Chondrocyte (in vitro differentiated cells): Measurements from ENCODE around the gene STRADA. TPM values are rescaled to one million over a fixed set of nuclear protein-coding genes. Genes with fewer than 3 reads are reported as not detected.

Experiments
- DNase-seq: peaks from one replicate; pipeline ENCODE4 v3.0.0; 2021; ENCODE audit warnings: mixed read lengths, low spot score
- H3K27ac Mint-ChIP-seq: one replicate; pipeline ENCODE4 v1.8.0; 2021; ENCODE audit warnings: mild to moderate bottlenecking, moderate library complexity, mixed read lengths; ENCODE audit not compliant: unreplicated experiment
- H3K27me3 Mint-ChIP-seq: 2 replicates; pipeline ENCODE4 v1.8.0; 2021; ENCODE audit warnings: low read depth, mixed read lengths
- H3K36me3 Mint-ChIP-seq: 2 replicates; pipeline ENCODE4 v1.8.0; 2021; ENCODE audit warnings: low read depth, mixed read lengths
- H3K4me1 Mint-ChIP-seq: 2 replicates; pipeline ENCODE4 v1.8.0; 2021; ENCODE audit warnings: low read depth, mild to moderate bottlenecking, mixed read lengths
- H3K4me3 Mint-ChIP-seq: one replicate; pipeline ENCODE4 v1.8.0; 2021; ENCODE audit warnings: mild to moderate bottlenecking, moderate library complexity, mixed read lengths; ENCODE audit not compliant: unreplicated experiment
- H3K9me3 Mint-ChIP-seq: 2 replicates; pipeline ENCODE4 v1.8.0; 2021; ENCODE audit warnings: low read depth, mixed read lengths
- total RNA-seq: library from RNA; stranded (reverse); gene quantifications from 3 replicates; pipeline ENCODE4 v1.2.1, GENCODE V29; 2021
- TF ChIP-seq, protein P1 (sequence below): fragments of 200-600 bp; sonication (generic); IDR thresholded peaks from 2 replicates; pipeline ENCODE4 v1.5.0; 2021; ENCODE audit warnings: antibody characterized with exemption, mild to moderate bottlenecking, moderate library complexity

Gene STRADA
- total RNA-seq, 1 donor from 2014 or later, result 27.1 TPM

GRCh38 chr17:63764716-63765115 lies 23.1 kb upstream of the STRADA start:
- Mint-ChIP-seq H3K4me1 (peaks cover 7% of the 10 kb centered on the region), H3K9me3 (no peaks in the 10 kb centered on the region), H3K27ac (no peak overlapping the region), H3K36me3 (peaks cover 22% of the 10 kb centered on the region), H3K27me3 (no peaks in the 10 kb centered on the region), H3K4me3 (no peak overlapping the region)
- TF ChIP-seq, protein P1, sequence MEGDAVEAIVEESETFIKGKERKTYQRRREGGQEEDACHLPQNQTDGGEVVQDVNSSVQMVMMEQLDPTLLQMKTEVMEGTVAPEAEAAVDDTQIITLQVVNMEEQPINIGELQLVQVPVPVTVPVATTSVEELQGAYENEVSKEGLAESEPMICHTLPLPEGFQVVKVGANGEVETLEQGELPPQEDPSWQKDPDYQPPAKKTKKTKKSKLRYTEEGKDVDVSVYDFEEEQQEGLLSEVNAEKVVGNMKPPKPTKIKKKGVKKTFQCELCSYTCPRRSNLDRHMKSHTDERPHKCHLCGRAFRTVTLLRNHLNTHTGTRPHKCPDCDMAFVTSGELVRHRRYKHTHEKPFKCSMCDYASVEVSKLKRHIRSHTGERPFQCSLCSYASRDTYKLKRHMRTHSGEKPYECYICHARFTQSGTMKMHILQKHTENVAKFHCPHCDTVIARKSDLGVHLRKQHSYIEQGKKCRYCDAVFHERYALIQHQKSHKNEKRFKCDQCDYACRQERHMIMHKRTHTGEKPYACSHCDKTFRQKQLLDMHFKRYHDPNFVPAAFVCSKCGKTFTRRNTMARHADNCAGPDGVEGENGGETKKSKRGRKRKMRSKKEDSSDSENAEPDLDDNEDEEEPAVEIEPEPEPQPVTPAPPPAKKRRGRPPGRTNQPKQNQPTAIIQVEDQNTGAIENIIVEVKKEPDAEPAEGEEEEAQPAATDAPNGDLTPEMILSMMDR, result no peak
- no peak for DNase-seq

GRCh38 chr17:63762161-63763078 lies 20.8 kb upstream of the STRADA start:
- Mint-ChIP-seq H3K27ac (no peak overlapping the region), H3K4me3 (no peak overlapping the region), H3K9me3 (no peaks in the 10 kb centered on the region), H3K27me3 (no peaks in the 10 kb centered on the region), H3K36me3 (peaks cover 25% of the 10 kb centered on the region), H3K4me1 (peaks cover 7% of the 10 kb centered on the region)
- TF ChIP-seq, protein P1, result no peak
- no peak for DNase-seq

DNA sequence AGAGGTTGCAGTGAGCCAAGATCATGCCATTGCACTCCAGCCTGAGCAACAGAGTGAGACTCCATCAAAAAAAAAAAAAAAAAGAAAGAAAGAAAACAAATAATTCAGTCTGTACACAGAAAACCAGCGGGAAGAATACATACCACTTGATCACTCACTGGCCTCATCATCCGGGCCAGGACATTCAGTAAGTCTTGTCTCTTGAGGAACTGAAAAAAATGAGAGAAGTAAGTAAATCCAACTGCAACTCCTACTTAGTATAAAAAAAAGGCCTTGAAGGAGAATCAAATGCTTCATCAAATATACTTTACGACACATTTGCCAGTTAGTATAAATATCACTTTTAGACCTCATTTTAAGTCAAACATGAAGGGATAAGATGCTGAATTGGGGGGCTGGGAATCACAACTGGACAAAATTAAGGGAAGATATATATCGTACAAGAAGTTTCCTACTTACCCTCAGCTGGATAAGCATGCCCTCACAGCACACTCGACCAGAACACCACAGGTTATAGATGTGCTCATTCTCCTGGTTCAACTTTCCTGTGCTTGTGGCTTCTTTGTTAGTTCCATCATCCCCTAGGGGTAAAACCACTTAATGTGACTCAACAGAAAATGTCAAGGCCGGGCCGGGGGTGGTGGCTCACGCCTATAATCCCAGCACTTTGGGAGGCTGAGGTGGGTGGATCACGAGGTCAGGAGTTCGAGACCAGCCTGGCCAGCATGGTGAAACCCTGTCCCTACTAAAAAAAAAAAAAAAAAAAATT lies 19.4 kb upstream of the STRADA start:
- TF ChIP-seq, protein P1, result no peak
- no peak overlapping the region for H3K4me3 Mint-ChIP-seq
- no peaks in the 10 kb centered on the region for H3K9me3 Mint-ChIP-seq
- H3K4me1 Mint-ChIP-seq, result peaks cover 3% of the 10 kb centered on the region
- DNase-seq, result no peak
- H3K27ac Mint-ChIP-seq, result no peak overlapping the region
- H3K27me3 Mint-ChIP-seq, result no peaks in the 10 kb centered on the region
- H3K36me3 Mint-ChIP-seq, result peaks cover 29% of the 10 kb centered on the region

DNA sequence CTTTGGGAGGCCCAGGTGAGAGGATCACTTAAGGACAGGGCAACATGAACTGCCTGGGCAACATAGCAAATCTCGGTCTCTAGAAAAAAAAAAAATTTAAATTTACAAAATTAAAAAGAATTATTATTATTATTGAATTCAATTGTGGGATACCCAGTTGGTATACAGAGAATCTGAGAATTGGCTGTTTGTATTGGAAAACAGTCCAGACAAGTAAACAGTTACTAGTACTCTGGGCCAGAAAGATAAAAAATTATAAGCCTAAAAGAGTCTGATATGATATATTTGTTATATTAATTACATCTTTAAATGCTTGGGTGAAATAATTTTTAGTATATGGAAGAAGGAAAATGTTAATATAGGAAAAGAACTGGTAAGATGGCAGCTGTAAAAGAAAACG lies 16.8 kb upstream of the STRADA start:
- DNase-seq, result no peak
- H3K4me1 Mint-ChIP-seq, result peaks cover 3% of the 10 kb centered on the region
- TF ChIP-seq, protein P1, result no peak
- H3K27ac Mint-ChIP-seq, result no peak overlapping the region
- no peaks in the 10 kb centered on the region for H3K27me3 Mint-ChIP-seq
- no peak overlapping the region for H3K4me3 Mint-ChIP-seq
- no peaks in the 10 kb centered on the region for H3K9me3 Mint-ChIP-seq
- H3K36me3 Mint-ChIP-seq, result peaks cover 29% of the 10 kb centered on the region

- no peak overlapping the region for H3K4me3 Mint-ChIP-seq
- no peaks in the 10 kb centered on the region for H3K27me3 Mint-ChIP-seq
- H3K27ac Mint-ChIP-seq, result no peak overlapping the region
- TF ChIP-seq, protein P1, result no peak
- H3K4me1 Mint-ChIP-seq, result no peaks in the 10 kb centered on the region
- H3K36me3 Mint-ChIP-seq, result peaks cover 22% of the 10 kb centered on the region
- no peak for DNase-seq
- no peaks in the 10 kb centered on the region for H3K9me3 Mint-ChIP-seq
Observed at GRCh38 chr17:63754046-63754445, 12.4 kb upstream of the STRADA start.
